A673 (cell line): ENCODE measurements around the gene CD180.

Experiments
- EZH2 ChIP-seq: fragments of 200-600 bp; sonication (generic); IDR thresholded peaks from 2 replicates; pipeline ENCODE4 v1.6.1; 2017; ENCODE audit warnings: borderline replicate concordance, low read depth, mild to moderate bottlenecking, mixed read lengths, antibody characterized with exemption, low read length; ENCODE audit not compliant: poor library complexity, severe bottlenecking
- TF ChIP-seq, protein P1 (sequence below): fragments of 300-800, 200-600 bp; sonication (generic); conservative IDR thresholded peaks from 2 replicates; pipeline ENCODE4 v1.5.1; 2017; ENCODE audit warnings: low read depth, mild to moderate bottlenecking, antibody characterized with exemption, low read length, moderate library complexity, mixed read lengths

DNA sequence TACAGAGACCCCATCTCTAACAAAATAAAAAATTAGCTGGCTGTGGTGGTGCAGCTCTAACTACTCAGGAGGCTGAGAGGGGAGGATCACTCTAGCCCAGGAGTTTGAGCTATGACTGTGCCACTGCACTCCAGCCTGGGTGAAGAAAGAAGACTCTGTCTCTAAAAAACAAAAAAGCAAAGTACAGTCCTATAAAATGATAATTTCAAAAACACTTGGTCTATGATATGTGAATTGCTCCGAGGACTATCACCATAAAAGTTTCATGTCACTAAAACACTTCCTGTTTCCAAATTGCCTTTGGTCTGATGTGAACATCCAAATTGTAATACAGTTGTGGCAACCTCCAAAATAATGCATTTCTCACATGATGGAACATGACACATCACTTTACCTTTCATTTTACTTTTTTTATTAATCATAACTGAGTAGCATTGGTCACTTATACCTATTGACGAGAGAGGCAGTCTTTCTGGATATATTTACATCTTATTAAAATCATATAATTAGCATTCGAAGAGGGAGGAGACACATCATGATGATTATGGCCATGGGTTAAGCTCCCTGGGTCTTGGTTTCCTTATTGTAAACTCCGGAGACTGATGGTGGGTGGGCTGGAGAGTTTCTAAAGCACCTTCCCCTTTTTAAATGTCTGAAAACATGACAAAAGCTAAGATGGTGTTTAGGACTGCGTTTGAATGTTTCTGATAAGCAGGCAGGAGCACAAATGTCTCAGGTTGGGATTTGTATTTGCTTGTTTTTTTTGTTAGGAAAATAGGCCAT, 25.8 kb upstream of the CD180 start:
- TF ChIP-seq, protein P1, sequence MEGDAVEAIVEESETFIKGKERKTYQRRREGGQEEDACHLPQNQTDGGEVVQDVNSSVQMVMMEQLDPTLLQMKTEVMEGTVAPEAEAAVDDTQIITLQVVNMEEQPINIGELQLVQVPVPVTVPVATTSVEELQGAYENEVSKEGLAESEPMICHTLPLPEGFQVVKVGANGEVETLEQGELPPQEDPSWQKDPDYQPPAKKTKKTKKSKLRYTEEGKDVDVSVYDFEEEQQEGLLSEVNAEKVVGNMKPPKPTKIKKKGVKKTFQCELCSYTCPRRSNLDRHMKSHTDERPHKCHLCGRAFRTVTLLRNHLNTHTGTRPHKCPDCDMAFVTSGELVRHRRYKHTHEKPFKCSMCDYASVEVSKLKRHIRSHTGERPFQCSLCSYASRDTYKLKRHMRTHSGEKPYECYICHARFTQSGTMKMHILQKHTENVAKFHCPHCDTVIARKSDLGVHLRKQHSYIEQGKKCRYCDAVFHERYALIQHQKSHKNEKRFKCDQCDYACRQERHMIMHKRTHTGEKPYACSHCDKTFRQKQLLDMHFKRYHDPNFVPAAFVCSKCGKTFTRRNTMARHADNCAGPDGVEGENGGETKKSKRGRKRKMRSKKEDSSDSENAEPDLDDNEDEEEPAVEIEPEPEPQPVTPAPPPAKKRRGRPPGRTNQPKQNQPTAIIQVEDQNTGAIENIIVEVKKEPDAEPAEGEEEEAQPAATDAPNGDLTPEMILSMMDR, result no peak
- no peak for TF ChIP-seq EZH2
